C4-2B (cell line): ENCODE measurements around the gene POFUT2.

Experiments
- ZFX ChIP-seq: fragments of 450-650 bp; IDR thresholded peaks from 2 replicates; pipeline ENCODE4 v1.6.1; 2017
- TF ChIP-seq, protein P1 (sequence below): fragments of 450-650 bp; conservative IDR thresholded peaks from 2 replicates; pipeline ENCODE4 v1.5.1; 2017; ENCODE audit warnings: mild to moderate bottlenecking

- TF ChIP-seq, protein P1, sequence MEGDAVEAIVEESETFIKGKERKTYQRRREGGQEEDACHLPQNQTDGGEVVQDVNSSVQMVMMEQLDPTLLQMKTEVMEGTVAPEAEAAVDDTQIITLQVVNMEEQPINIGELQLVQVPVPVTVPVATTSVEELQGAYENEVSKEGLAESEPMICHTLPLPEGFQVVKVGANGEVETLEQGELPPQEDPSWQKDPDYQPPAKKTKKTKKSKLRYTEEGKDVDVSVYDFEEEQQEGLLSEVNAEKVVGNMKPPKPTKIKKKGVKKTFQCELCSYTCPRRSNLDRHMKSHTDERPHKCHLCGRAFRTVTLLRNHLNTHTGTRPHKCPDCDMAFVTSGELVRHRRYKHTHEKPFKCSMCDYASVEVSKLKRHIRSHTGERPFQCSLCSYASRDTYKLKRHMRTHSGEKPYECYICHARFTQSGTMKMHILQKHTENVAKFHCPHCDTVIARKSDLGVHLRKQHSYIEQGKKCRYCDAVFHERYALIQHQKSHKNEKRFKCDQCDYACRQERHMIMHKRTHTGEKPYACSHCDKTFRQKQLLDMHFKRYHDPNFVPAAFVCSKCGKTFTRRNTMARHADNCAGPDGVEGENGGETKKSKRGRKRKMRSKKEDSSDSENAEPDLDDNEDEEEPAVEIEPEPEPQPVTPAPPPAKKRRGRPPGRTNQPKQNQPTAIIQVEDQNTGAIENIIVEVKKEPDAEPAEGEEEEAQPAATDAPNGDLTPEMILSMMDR = no peak; the same call in 1 of the 2 replicates
- no peak for TF ChIP-seq ZFX
These were observed 17.3 kb downstream of the POFUT2 start for GRCh38 chr21:45270306-45270821.
